Measurements from ENCODE around the gene C2CD4D.
"Not testable (repeated sequence)": the region's sequence is repeated elsewhere in the genome, so short reads cannot be mapped to it uniquely, and the experiment has no call there.

The C2CD4D gene

GRCh38 chr1:151858886-151859665 lies 19.5 kb upstream of the C2CD4D start:
- DNase-seq (ENCODE audit: low spot score), result no peak

- DNase-seq (ENCODE audit: low spot score), result no peak
These were observed 18.6 kb upstream of the C2CD4D start for GRCh38 chr1:151858030-151858746.

DNA sequence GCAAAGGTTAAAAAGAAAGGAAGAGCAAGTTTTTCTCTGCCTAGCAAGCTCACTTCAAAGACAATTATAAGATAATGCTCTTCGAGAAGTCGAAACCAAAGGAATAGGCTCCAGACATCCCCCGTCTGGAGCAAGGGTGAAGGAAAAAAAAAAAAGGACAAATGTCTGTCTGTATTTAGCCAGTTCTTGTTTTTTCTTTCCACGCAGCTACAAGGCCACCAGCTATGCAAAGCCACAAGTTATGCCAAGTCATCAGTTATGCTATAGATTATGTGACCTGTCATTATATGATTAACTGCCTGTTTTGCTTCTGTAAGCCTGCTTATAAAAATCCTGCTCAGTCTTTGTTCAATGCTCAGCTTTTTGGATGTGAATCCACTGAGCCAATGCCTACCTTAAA lies 16.3 kb upstream of the C2CD4D start:
- DNase-seq (ENCODE audit: low spot score), result no peak

- DNase-seq (ENCODE audit: low spot score), result not testable (repeated sequence)
These were observed 15.9 kb upstream of the C2CD4D start for GRCh38 chr1:151855516-151855915.

DNA sequence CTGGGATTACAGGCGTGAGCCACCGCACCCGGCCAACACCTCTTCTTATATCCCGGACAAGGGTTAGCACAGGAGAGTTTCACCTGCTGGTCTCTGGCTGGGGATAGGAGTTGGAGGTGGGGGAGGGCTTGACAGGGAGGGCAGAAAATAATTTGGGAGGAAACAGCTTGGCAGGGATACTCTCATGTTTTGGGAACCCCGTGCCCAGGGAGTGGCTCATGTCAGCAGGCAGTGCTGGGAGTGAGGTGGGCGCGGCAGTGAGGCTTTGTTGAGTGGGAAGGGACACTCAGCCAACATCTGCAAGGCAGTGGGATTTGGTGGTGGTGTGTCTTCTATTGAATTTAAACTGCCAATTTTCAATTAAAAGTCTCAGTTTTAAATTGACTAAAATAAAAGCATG lies 15.0 kb upstream of the C2CD4D start:
- DNase-seq (ENCODE audit: low spot score), result no peak

GRCh38 chr1:151853411-151853943 lies 13.9 kb upstream of the C2CD4D start, which contains the start of gene THEM5:
THEM5 (minus strand) TSS chr1:151853712; CDS start chr1:151853565, 147 bp downstream.
- no peak for DNase-seq (ENCODE audit: low spot score)

GRCh38 chr1:151852733-151853132 lies 13.1 kb upstream of the C2CD4D start:
- DNase-seq (ENCODE audit: low spot score), result no peak

GRCh38 chr1:151851886-151852285 lies 12.3 kb upstream of the C2CD4D start:
- DNase-seq (ENCODE audit: low spot score), result no peak

DNA sequence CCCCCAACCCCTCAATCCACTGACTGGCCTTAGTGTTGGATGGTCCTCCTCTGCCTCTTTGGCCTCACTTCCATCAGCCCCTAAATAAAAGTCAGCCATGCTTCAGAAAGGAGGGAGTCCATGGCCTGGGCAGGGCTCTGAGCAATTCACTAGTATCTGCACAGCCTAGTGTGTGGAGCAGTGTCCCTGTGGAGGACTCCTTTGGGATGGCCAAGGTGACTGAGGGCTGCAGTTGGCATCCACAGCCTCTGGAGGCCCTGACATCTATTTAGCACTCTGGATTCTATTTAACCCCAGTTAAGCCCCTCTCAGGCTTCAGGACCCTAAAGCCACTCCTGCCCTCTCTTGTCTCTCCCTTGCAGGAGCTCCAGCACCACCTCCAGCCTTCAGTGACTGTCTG lies 10.3 kb upstream of the C2CD4D start:
- DNase-seq (ENCODE audit: low spot score), result no peak

DNA sequence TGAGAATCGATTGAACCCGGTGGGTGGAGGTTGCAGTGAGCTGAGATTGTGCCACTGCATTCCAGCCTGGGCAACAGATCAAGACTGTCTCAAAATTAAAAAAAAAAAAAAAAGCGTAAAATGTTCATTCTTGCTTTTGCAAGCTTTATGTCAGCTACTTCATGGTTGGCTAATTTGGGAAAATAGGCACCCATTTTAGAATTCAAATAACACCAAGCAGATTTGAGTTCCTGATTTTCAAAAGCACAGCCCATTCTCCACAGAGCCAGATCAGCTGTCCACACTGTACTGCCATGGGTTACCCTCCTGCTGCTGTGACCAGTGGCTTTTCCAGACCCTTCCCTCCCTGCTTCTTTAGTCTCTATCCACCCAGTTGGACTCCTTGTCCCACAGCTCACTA lies 9.5 kb upstream of the C2CD4D start:
- no peak for DNase-seq (ENCODE audit: low spot score)

- DNase-seq (ENCODE audit: low spot score), result no peak
These were observed 8.4 kb upstream of the C2CD4D start for GRCh38 chr1:151847867-151848596.

DNA sequence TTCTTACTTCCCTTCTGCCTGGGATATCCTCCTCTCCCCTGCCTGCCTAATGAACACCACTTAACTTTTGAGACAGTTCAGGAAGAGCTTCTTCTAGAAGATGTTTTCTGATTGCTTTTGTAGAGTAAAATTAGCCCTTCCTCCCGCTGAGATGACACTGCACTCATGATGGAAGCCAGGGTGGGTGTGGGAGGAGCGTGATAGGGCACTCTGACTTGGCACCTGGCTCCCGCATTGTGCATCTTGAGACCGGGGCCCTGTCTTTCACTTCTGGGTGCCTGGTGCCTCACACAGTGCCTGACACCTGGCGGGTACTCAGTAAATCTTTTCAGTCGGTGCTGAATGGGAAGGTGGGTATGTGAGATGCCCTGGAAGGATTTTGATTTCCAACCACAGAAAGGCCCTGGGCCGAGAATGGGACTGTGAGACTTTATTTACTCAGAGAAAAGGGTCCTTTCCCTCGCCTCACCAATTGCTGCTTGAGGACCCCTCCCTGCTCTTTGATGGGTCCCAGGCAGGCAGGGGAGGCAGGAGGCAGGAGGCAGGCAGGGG lies 7.1 kb upstream of the C2CD4D start:
- DNase-seq (ENCODE audit: low spot score), result no peak

- no peak for DNase-seq (ENCODE audit: low spot score)
These were observed 6.5 kb upstream of the C2CD4D start for GRCh38 chr1:151846062-151846568.

GRCh38 chr1:151843398-151843797 lies 3.8 kb upstream of the C2CD4D start:
- DNase-seq (ENCODE audit: low spot score), result no peak

GRCh38 chr1:151841141-151841540 lies 1.5 kb upstream of the C2CD4D start:
- DNase-seq (ENCODE audit: low spot score), result no peak

GRCh38 chr1:151840421-151840820 lies 801 bp upstream of the C2CD4D start:
- DNase-seq (ENCODE audit: low spot score), result no peak

DNA sequence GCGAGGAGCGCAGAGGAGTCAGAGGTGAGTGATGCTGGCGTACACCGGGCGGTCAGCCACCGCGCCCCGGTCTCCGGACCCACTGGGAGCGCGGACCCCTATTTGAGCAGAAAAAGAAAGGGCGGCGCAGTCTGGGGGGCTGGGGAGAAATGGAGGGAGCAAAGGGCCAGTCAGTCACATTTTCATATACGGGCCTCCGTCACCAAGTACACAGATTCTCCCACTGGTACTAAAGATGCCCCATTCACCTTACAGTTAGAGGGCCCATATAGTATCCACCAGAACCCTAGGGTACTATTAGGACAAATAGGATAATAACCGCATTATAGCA lies 573 bp downstream of the C2CD4D start:
- no peak for DNase-seq (ENCODE audit: low spot score)

GRCh38 chr1:151838222-151839081 lies 1.2 kb downstream of the C2CD4D start:
- no peak for DNase-seq (ENCODE audit: low spot score)

DNA sequence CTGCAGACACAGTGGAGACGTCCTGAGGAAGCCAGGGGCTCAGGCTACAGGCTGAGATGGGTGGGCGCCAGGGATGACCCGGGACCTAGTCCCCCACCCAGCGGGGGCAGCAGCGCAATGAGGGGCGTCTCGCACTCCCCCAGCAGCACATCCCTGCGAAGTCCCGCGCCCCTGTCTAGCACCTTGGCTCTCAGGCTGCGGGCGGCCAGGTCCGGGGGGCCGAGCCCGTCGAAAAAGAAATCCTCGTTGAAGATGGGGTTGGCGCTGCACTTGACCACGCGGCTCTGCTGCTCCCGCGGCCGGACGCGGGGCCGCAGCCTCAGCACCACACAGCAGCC lies 1.8 kb downstream of the C2CD4D start:
- DNase-seq (ENCODE audit: low spot score), result no peak

DNA sequence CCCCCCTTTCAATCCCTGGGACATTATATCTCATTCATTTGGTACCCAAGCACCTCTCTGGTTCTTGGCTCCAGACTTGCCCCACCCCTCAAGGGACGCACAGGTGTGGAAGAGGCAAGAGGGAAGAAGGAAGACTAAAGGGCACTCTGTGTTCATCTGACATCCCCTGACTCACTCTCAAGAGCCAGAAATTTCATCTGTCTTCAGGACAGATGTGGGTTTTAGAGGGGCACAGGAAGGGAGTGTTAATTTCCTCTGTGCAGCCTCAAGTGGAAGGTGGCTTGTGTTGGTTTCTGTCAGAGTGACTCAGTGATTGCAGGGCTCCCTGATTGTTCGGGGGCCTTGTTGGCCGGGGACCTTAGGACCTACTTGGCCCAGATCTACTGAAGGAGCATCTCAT lies 2.4 kb downstream of the C2CD4D start:
- DNase-seq (ENCODE audit: low spot score), result peak; percentile 65

- DNase-seq (ENCODE audit: low spot score), result no peak
These were observed 4.0 kb downstream of the C2CD4D start for GRCh38 chr1:151835596-151835995.

All from CD4-positive, alpha-beta T cell treated with Interleukin-2 at 100 ng/mL for 4 hours (primary cell).